ENCODE measurements around the gene SPNS1. TPM values are rescaled to one million over a fixed set of nuclear protein-coding genes. Genes with fewer than 3 reads are reported as not detected.

The SPNS1 gene
- total and polyA plus RNA-seq, 2 donors (not counting 1 experiment from before 2014, with no cell fraction given), result 36.4 to 47.6 TPM

DNA sequence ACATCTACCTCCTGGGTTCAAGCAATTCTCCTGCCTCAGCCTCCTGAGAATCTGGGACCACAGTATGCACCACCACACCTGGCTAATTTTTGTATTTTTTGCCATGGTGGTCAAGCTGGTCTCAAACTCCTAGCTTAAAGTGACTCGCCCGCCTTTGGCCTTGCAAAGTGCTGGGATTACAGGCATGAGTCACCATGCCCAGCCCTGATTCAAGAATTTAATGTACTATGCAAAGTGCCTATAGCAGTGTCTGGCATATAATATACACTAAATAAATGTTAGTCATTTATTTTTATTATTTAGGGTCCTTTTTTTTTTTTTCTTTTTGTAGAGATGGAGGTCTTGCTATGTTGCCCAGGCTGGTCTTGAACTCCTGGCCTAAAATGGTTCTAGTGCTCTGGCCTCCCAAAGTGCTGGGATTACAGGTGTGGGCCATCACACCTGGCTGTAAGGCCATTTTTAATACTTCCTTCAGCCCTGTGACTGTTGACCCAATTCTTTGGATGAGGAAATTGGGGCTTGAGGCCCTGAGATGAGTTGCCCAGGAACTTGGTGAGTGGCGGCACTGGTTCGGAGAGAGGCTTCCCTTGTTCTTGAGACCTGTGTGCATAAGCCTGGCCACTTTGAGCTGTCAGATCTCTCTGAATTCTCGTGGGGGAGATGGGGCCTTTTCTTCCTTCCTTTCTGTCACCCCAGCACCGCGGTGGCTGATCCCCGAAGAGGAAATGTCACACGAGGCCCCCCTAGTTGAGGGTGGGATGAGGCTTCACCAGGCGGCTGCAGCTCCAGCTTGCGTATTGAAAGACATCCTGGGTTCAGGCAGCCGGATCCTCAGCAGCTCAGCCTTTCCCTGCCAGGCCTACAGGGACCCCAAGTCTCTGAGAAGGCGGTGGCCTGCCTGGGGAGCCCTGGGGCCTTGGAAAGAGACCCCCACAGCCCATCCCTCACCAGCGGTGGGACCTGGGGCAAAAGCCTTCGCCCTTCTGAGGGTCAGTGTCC, 49.0 kb downstream of the SPNS1 start:
- ChIA-PET POLR2A (interaction anchor here (0.6 kb wide), 1 partner anchor 130 kb away, joined by 3 read pairs; no protein-coding TSS in a partner anchor), CTCF (no interaction called here)
- no peaks in the 10 kb centered on the region for H3K9me3 Mint-ChIP-seq (ENCODE audit: insufficient read depth)
- no peak overlapping the region for H3K4me3 Mint-ChIP-seq
- TF ChIP-seq EZH2 (IDR thresholded peaks at IDR 0.05; ENCODE audit: borderline replicate concordance, insufficient read depth, low read depth, low read length, poor library complexity, severe bottlenecking), result no peak
- TF ChIP-seq, protein P1, sequence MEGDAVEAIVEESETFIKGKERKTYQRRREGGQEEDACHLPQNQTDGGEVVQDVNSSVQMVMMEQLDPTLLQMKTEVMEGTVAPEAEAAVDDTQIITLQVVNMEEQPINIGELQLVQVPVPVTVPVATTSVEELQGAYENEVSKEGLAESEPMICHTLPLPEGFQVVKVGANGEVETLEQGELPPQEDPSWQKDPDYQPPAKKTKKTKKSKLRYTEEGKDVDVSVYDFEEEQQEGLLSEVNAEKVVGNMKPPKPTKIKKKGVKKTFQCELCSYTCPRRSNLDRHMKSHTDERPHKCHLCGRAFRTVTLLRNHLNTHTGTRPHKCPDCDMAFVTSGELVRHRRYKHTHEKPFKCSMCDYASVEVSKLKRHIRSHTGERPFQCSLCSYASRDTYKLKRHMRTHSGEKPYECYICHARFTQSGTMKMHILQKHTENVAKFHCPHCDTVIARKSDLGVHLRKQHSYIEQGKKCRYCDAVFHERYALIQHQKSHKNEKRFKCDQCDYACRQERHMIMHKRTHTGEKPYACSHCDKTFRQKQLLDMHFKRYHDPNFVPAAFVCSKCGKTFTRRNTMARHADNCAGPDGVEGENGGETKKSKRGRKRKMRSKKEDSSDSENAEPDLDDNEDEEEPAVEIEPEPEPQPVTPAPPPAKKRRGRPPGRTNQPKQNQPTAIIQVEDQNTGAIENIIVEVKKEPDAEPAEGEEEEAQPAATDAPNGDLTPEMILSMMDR (IDR thresholded peaks at IDR 0.05), result no peak
- no peaks in the 10 kb centered on the region for H4K20me1 ChIP-seq (ENCODE audit: control insufficient read depth, insufficient read depth, low read length, poor library complexity, severe bottlenecking)
- no peak overlapping the region for H3K27ac Mint-ChIP-seq
- 36% methylated on average over 8 of the region's 15 CpGs for WGBS (ENCODE audit: insufficient coverage)
- H3K4me1 Mint-ChIP-seq, result no peaks in the 10 kb centered on the region
- no peak for ATAC-seq (ENCODE audit: low read depth)
- H3K27me3 ChIP-seq (replicated peaks in 1 of 4; ENCODE audit: control extremely low read depth in 1 of 4, control insufficient read depth in 3 of 4, insufficient read depth in 4 of 4, low read length in 3 of 4), result peaks cover 0 to 13% (median 2%) of the 10 kb centered on the region in 4 experiments
- H3K4me3 ChIP-seq (ENCODE audit: control extremely low read depth in 1 of 5, extremely low read depth in 1 of 5, insufficient read depth in 1 of 5, low read depth in 2 of 5, low read length in 4 of 5), result no peak overlapping the region
- peaks cover 26% of the 10 kb centered on the region for H3K27me3 Mint-ChIP-seq
- no peak for DNase-seq
- H2AFZ ChIP-seq (ENCODE audit: insufficient read depth, low read depth, low read length, poor library complexity, severe bottlenecking), result no peak overlapping the region
- no peaks in the 10 kb centered on the region for H3K36me3 ChIP-seq (replicated peaks in 1 of 2; ENCODE audit: control extremely low read depth in 1 of 2, control insufficient read depth in 1 of 2, extremely low read depth in 1 of 2, insufficient read depth in 2 of 2, low read length in 1 of 2)
- no peak overlapping the region for H3K9ac ChIP-seq (ENCODE audit: low read length)
- H3K9me3 ChIP-seq (ENCODE audit: control extremely low read depth in 1 of 3, control insufficient read depth in 2 of 3, insufficient read depth in 1 of 3, low read length in 2 of 3), result no peaks in the 10 kb centered on the region
- no peaks in the 10 kb centered on the region for H3K79me2 ChIP-seq (ENCODE audit: control insufficient read depth, insufficient read depth, low read length)
- no peak overlapping the region for H3K4me2 ChIP-seq (replicated peaks; ENCODE audit: low read depth, low read length, poor library complexity, severe bottlenecking)
- intact Hi-C loops (cut with micrococcal nuclease), result no loop called here
- H3K27ac ChIP-seq (ENCODE audit: low read length in 2 of 2), result no peak overlapping the region
- H3K4me1 ChIP-seq (ENCODE audit: control insufficient read depth in 2 of 2, insufficient read depth in 2 of 2, low read length in 2 of 2), result no peaks in the 10 kb centered on the region

DNA sequence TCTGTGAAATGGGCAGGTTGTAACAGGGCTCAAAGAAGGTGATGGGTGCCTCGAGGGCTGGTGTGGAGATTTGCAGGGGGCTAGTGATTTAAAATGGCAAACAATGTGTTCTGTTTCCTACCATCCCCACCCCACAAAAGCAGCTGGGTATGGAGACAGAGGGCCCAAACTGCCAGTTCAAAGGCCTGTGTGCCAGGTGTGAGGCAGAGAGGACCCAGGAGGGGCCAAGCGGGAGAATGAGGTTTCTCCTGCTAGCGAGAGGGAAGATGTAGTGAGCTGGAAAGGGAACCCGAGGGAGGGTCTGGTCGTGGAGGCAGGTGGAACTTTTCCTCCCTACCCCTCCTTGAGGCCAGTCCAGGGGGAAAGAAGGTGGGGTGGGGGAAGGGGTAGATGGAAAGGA, 49.7 kb downstream of the SPNS1 start:
- H3K27me3 Mint-ChIP-seq, result peaks cover 26% of the 10 kb centered on the region
- no peak overlapping the region for H3K27ac ChIP-seq (ENCODE audit: low read length in 2 of 2)
- no peak overlapping the region for H3K27ac Mint-ChIP-seq
- H3K36me3 ChIP-seq (replicated peaks in 1 of 2; ENCODE audit: control extremely low read depth in 1 of 2, control insufficient read depth in 1 of 2, extremely low read depth in 1 of 2, insufficient read depth in 2 of 2, low read length in 1 of 2), result no peaks in the 10 kb centered on the region
- ATAC-seq (ENCODE audit: low read depth), result no peak
- H3K4me3 ChIP-seq (ENCODE audit: control extremely low read depth in 1 of 5, extremely low read depth in 1 of 5, insufficient read depth in 1 of 5, low read depth in 2 of 5, low read length in 4 of 5), result no peak overlapping the region
- H3K4me3 Mint-ChIP-seq, result no peak overlapping the region
- H3K9ac ChIP-seq (ENCODE audit: low read length), result no peak overlapping the region
- no peaks in the 10 kb centered on the region for H3K9me3 ChIP-seq (ENCODE audit: control extremely low read depth in 1 of 3, control insufficient read depth in 2 of 3, insufficient read depth in 1 of 3, low read length in 2 of 3)
- H3K4me1 ChIP-seq (ENCODE audit: control insufficient read depth in 2 of 2, insufficient read depth in 2 of 2, low read length in 2 of 2), result no peaks in the 10 kb centered on the region
- no peaks in the 10 kb centered on the region for H3K9me3 Mint-ChIP-seq (ENCODE audit: insufficient read depth)
- TF ChIP-seq, protein P1 (IDR thresholded peaks at IDR 0.05), result no peak
- TF ChIP-seq EZH2 (IDR thresholded peaks at IDR 0.05; ENCODE audit: borderline replicate concordance, insufficient read depth, low read depth, low read length, poor library complexity, severe bottlenecking), result no peak
- intact Hi-C loops (cut with micrococcal nuclease), result no loop called here
- no peaks in the 10 kb centered on the region for H3K79me2 ChIP-seq (ENCODE audit: control insufficient read depth, insufficient read depth, low read length)
- no peak for DNase-seq
- ChIA-PET POLR2A (no interaction called here), CTCF (no interaction called here)
- WGBS (ENCODE audit: insufficient coverage), result no CpG with 5 or more reads among the region's 5 CpGs
- no peak overlapping the region for H3K4me2 ChIP-seq (replicated peaks; ENCODE audit: low read depth, low read length, poor library complexity, severe bottlenecking)
- H3K27me3 ChIP-seq (replicated peaks in 1 of 4; ENCODE audit: control extremely low read depth in 1 of 4, control insufficient read depth in 3 of 4, insufficient read depth in 4 of 4, low read length in 3 of 4), result peaks cover 0 to 13% (median 2%) of the 10 kb centered on the region in 4 experiments
- H3K4me1 Mint-ChIP-seq, result no peaks in the 10 kb centered on the region
- no peaks in the 10 kb centered on the region for H4K20me1 ChIP-seq (ENCODE audit: control insufficient read depth, insufficient read depth, low read length, poor library complexity, severe bottlenecking)
- H2AFZ ChIP-seq (ENCODE audit: insufficient read depth, low read depth, low read length, poor library complexity, severe bottlenecking), result no peak overlapping the region
